ENCODE results near the gene USP21. TPM values are rescaled to one million over a fixed set of nuclear protein-coding genes. Genes with fewer than 3 reads are reported as not detected.

USP21 gene
- polyA plus RNA-seq, 3 donors, result 11.0 to 42.8 (median 11.3) TPM

DNA sequence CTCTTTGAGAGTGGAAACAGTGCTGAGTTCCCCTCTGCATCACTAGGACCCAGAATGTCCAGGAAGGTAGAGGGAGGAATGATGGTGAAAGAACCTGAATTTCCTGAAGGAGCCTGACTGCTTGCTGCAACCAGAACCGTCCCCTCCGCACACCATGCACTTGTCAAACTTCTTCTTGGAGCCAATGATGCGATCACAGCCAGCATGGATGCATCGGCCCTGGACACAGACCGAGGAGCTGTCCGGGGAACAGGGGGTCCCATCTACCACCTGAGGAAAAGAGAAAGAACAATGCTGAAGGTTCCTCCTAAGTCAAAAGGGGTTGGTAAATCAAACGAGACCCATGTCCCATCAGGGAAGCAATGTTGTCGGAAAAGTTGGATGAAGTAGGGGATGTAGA, 32.7 kb downstream of the USP21 start:
- H3K4me3 ChIP-seq (replicated peaks in 1 of 3; ENCODE audit: low read depth in 2 of 3, low read length in 3 of 3), result no peak overlapping the region
- Mint-ChIP-seq H3K4me1 (peaks cover 67% of the 10 kb centered on the region), H3K27me3 (ENCODE audit: low read depth in 3 of 3) (peaks cover 0 to 4% (median 2%) of the 10 kb centered on the region in 3 donors), H3K27ac (peak overlapping the region in 1 of 7 donors; percentile 30), H3K36me3 (peaks cover 0 to 3% of the 10 kb centered on the region in 2 donors), H3K4me3 (no peak overlapping the region), H3K9me3 (no peaks in the 10 kb centered on the region)
- 85% methylated on average over 6 of the region's 8 CpGs for WGBS (ENCODE audit: insufficient coverage)
- no peaks in the 10 kb centered on the region for H4K20me1 ChIP-seq (ENCODE audit: insufficient read depth, low read length)
- H3K27me3 ChIP-seq (ENCODE audit: control insufficient read depth in 2 of 2, insufficient read depth in 2 of 2, low read length in 2 of 2), result no peaks in the 10 kb centered on the region
- no peak overlapping the region for H2AFZ ChIP-seq (ENCODE audit: insufficient read depth, low read depth, low read length, poor library complexity, severe bottlenecking)
- H3K4me1 ChIP-seq (ENCODE audit: control insufficient read depth in 1 of 2, insufficient read depth in 2 of 2, low read length in 2 of 2), result peaks cover 59 to 63% of the 10 kb centered on the region in 2 donors
- H3K79me2 ChIP-seq (ENCODE audit: insufficient read depth, low read length), result no peaks in the 10 kb centered on the region
- H3K27ac ChIP-seq (ENCODE audit: low read depth in 1 of 2, low read length in 2 of 2), result no peak overlapping the region
- no peaks in the 10 kb centered on the region for H3K36me3 ChIP-seq (replicated peaks in 1 of 2; ENCODE audit: control insufficient read depth in 1 of 2, insufficient read depth in 2 of 2, low read length in 2 of 2)
- intact Hi-C loops (cut with micrococcal nuclease), result no loop called here
- H3K9ac ChIP-seq (ENCODE audit: insufficient read depth, low read length, poor library complexity, severe bottlenecking), result no peak overlapping the region
- TF ChIP-seq, protein P1, sequence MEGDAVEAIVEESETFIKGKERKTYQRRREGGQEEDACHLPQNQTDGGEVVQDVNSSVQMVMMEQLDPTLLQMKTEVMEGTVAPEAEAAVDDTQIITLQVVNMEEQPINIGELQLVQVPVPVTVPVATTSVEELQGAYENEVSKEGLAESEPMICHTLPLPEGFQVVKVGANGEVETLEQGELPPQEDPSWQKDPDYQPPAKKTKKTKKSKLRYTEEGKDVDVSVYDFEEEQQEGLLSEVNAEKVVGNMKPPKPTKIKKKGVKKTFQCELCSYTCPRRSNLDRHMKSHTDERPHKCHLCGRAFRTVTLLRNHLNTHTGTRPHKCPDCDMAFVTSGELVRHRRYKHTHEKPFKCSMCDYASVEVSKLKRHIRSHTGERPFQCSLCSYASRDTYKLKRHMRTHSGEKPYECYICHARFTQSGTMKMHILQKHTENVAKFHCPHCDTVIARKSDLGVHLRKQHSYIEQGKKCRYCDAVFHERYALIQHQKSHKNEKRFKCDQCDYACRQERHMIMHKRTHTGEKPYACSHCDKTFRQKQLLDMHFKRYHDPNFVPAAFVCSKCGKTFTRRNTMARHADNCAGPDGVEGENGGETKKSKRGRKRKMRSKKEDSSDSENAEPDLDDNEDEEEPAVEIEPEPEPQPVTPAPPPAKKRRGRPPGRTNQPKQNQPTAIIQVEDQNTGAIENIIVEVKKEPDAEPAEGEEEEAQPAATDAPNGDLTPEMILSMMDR (IDR thresholded peaks at IDR 0.05), result no peak
- no peak overlapping the region for H3K4me2 ChIP-seq (replicated peaks; ENCODE audit: extremely low read depth, low read length, poor library complexity, severe bottlenecking)
- no peaks in the 10 kb centered on the region for H3K9me3 ChIP-seq (replicated peaks in 1 of 2; ENCODE audit: control insufficient read depth in 1 of 2, insufficient read depth in 1 of 2, low read length in 2 of 2)
- DNase-seq, result no peak

DNA sequence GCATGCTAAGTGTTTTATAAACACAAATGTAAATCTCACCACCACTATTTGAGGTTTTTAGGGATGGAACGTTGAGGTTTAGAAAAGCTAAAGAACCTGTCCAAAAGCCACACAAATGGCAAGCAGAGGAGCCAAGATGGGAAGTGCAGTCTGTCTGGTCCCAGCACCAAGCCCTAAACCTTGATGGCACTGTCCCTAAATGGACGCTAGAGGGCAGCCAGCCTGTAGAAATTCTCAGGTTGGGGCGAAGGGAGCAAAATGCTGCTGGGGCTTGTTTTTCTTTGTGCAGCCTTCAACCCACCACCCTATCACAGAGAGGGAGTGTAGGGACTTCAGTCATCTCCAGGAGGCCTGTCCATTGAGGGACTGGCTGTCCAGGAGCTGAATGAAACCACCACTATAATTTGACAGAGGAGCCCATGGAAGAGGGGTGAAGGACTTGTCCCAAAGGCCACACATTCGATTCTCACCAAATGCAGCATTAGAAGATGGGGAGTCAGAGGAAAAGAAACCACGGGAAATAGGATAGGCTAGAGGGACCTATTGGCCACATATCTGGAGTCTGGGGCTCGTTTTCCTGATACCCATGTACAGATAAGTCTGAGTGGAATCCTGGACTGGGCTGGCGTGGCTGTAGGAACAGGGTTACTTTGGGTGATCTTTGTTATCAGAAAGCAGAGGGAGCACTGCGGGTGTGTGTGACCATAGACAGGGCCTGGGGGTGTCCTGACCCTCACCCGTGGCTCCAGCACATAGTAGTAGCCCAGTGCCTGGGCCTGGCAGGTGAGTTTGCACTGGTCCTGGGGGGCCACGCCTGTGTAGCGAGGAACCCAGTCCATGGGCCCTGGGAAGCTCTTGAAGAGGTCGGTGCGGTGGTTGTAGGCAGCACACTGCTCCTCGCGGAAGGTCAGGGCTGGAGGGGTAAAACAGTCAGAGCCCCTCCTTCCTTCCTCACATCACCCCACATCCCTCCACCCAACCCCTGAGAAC, 33.5 kb downstream of the USP21 start:
- H3K27me3 Mint-ChIP-seq (ENCODE audit: low read depth in 3 of 3), result peaks cover 0 to 3% (median 2%) of the 10 kb centered on the region in 3 donors
- no peaks in the 10 kb centered on the region for H3K36me3 ChIP-seq (replicated peaks in 1 of 2; ENCODE audit: control insufficient read depth in 1 of 2, insufficient read depth in 2 of 2, low read length in 2 of 2)
- intact Hi-C loops (cut with micrococcal nuclease), result no loop called here
- H3K27me3 ChIP-seq (ENCODE audit: control insufficient read depth in 2 of 2, insufficient read depth in 2 of 2, low read length in 2 of 2), result no peaks in the 10 kb centered on the region
- H4K20me1 ChIP-seq (ENCODE audit: insufficient read depth, low read length), result no peaks in the 10 kb centered on the region
- peaks cover 51 to 55% of the 10 kb centered on the region in 2 donors for H3K4me1 ChIP-seq (ENCODE audit: control insufficient read depth in 1 of 2, insufficient read depth in 2 of 2, low read length in 2 of 2)
- H3K9me3 Mint-ChIP-seq, result no peaks in the 10 kb centered on the region
- H3K9me3 ChIP-seq (replicated peaks in 1 of 2; ENCODE audit: control insufficient read depth in 1 of 2, insufficient read depth in 1 of 2, low read length in 2 of 2), result no peaks in the 10 kb centered on the region
- TF ChIP-seq, protein P1 (IDR thresholded peaks at IDR 0.05), result peak; percentile 84
- H3K36me3 Mint-ChIP-seq, result no peaks in the 10 kb centered on the region
- H3K27ac Mint-ChIP-seq, result peak overlapping the region in 5 of 7 donors; percentile 18 to 81 (median 35)
- H3K9ac ChIP-seq (ENCODE audit: insufficient read depth, low read length, poor library complexity, severe bottlenecking), result no peak overlapping the region
- H3K27ac ChIP-seq (ENCODE audit: low read depth in 1 of 2, low read length in 2 of 2), result peak overlapping the region in 1 of 2 donors; percentile 22
- no peak overlapping the region for H3K4me3 Mint-ChIP-seq
- peak; percentile 63 to 81 (median 74) for DNase-seq
- H3K4me2 ChIP-seq (replicated peaks; ENCODE audit: extremely low read depth, low read length, poor library complexity, severe bottlenecking), result no peak overlapping the region
- H3K4me1 Mint-ChIP-seq, result peaks cover 63% of the 10 kb centered on the region
- no peak overlapping the region for H3K4me3 ChIP-seq (replicated peaks in 1 of 3; ENCODE audit: low read depth in 2 of 3, low read length in 3 of 3)
- H2AFZ ChIP-seq (ENCODE audit: insufficient read depth, low read depth, low read length, poor library complexity, severe bottlenecking), result peak overlapping the region; percentile 43
- no peaks in the 10 kb centered on the region for H3K79me2 ChIP-seq (ENCODE audit: insufficient read depth, low read length)
- WGBS (ENCODE audit: insufficient coverage), result 86% methylated on average over 7 of the region's 15 CpGs

Data from CD14-positive monocyte (primary cell).